ENCODE data around the gene TRAPPC2.

DNA sequence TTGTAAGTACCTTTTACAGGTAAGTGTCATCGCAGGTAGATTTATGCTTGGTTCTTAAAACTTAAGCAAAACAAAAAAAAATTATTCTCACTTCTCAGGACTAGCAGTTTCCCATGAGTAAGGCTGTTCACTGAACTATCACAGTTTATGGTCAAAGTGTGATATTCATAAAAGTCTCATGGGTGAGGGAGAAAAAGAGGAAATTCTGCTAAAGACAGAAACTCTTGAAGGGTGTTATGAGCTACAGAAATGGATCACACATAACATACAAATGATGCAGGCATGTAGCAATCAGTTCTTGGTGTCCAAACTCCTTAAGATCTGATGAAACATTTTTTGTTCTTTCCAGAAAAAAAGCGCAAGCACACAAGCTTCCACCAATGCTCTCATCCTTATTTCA, 37.0 kb downstream of the TRAPPC2 start:
- TF ChIP-seq, protein P1, sequence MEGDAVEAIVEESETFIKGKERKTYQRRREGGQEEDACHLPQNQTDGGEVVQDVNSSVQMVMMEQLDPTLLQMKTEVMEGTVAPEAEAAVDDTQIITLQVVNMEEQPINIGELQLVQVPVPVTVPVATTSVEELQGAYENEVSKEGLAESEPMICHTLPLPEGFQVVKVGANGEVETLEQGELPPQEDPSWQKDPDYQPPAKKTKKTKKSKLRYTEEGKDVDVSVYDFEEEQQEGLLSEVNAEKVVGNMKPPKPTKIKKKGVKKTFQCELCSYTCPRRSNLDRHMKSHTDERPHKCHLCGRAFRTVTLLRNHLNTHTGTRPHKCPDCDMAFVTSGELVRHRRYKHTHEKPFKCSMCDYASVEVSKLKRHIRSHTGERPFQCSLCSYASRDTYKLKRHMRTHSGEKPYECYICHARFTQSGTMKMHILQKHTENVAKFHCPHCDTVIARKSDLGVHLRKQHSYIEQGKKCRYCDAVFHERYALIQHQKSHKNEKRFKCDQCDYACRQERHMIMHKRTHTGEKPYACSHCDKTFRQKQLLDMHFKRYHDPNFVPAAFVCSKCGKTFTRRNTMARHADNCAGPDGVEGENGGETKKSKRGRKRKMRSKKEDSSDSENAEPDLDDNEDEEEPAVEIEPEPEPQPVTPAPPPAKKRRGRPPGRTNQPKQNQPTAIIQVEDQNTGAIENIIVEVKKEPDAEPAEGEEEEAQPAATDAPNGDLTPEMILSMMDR (IDR thresholded peaks at IDR 0.05) = no peak
- no peak for TF ChIP-seq POLR2A (IDR thresholded peaks at IDR 0.05)

Measured in adrenal gland (tissue), 5 donors.